Adrenal gland (tissue), 5 donors: Measurements from ENCODE around the gene SVOPL.

Experiments
- POLR2A ChIP-seq, 2 donors: fragments of 450-650 bp; IDR thresholded peaks; one replicate each; pipeline ENCODE4 v1.6.1; 2017; ENCODE audit warnings: antibody characterized with exemption in 2 of 2, mild to moderate bottlenecking in 2 of 2, moderate library complexity in 1 of 2
- TF ChIP-seq, protein P1 (sequence below), 6 experiments: fragments of 450-650 bp in 4 of 6; fragments of 200-600 bp in 2 of 6; sonication (generic) in 1 of 6; IDR thresholded peaks; 1 replicate in 5 of 6; 2 replicates in 1 of 6; pipeline versions ENCODE4 v1.5.1 to v1.8.0; 2016 to 2021; ENCODE audit warnings: antibody characterized with exemption in 6 of 6, mild to moderate bottlenecking in 2 of 6, moderate library complexity in 1 of 6
- donor health status: DM: no; HTN: no; CAD: no.

DNA sequence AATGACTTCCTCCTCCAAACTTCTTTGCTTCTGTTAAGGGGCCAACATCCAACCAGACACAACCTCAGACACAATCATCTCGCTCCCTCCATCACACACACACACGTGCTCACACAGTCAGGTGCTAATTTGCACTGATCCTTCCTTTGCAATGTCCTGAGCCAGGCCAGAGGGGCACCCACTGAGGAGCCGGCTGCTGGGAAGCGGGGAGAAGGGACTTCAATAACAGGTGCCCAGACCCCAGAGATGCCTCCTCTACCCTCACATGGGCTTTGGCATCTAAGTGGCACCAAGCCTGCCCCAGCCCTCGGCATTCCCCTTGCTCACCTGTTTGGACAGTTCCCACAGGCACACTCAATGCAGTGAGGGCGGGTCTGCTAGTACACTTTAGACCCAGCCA is 34.2 kb upstream of the SVOPL start:
- TF ChIP-seq POLR2A (IDR thresholded peaks at IDR 0.05), result no peak
- TF ChIP-seq, protein P1, sequence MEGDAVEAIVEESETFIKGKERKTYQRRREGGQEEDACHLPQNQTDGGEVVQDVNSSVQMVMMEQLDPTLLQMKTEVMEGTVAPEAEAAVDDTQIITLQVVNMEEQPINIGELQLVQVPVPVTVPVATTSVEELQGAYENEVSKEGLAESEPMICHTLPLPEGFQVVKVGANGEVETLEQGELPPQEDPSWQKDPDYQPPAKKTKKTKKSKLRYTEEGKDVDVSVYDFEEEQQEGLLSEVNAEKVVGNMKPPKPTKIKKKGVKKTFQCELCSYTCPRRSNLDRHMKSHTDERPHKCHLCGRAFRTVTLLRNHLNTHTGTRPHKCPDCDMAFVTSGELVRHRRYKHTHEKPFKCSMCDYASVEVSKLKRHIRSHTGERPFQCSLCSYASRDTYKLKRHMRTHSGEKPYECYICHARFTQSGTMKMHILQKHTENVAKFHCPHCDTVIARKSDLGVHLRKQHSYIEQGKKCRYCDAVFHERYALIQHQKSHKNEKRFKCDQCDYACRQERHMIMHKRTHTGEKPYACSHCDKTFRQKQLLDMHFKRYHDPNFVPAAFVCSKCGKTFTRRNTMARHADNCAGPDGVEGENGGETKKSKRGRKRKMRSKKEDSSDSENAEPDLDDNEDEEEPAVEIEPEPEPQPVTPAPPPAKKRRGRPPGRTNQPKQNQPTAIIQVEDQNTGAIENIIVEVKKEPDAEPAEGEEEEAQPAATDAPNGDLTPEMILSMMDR (IDR thresholded peaks at IDR 0.05), result no peak
